AG10803 (cell line): Measurements from ENCODE around the gene MBD3L4.
"Not testable (repeated sequence)": the region's sequence is repeated elsewhere in the genome, so short reads cannot be mapped to it uniquely, and the experiment has no call there.

Experiments used
- DNase-seq: peaks from one replicate; pipeline ENCODE4 v3.0.0; 2010; ENCODE audit warnings: low read depth
- H3K4me3 ChIP-seq: 2 replicates; pipeline ENCODE4 v1.5.1; 2011; ENCODE audit warnings: mild to moderate bottlenecking, low read length, control low read depth
- TF ChIP-seq, protein P1 (sequence below): conservative IDR thresholded peaks from 2 replicates; pipeline ENCODE4 v1.5.1; 2011; ENCODE audit warnings: mild to moderate bottlenecking, low read length, control low read depth, inconsistent platforms

MBD3L4 gene

GRCh38 chr19:7055679-7056078 lies 15.7 kb upstream of the MBD3L4 start:
- DNase-seq, H3K4me3 ChIP-seq: not testable (repeated sequence)

DNA sequence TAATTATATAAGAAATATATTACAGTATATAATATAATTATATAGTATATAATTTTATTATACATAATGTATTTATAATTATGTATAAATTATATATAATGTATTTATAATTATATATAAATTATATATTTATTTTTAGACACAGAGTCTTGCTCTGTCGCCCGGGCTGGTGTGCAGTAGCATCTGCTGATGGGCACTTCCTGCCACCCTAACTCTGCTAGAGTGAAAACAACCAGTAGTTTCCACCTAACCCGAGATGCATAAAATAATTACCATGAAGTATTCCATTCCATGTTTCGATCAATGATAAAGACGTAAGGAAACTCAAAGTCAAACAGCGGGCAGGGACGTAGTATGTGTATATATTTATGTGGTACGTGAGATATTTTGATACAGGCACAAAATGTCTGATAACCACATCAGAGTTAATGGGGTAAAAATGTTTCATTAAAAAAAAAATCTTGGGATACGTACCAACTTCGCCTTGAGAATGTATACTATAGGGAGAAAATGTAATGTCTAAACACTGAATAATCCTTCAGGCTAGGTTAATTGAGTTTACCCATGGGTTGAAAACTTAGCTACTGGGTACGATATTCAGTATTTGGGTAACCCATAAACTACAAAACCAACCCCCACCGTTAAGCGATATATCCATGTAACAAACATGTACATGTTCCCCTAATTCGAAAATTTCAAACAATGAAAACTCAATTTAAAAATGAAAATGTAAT lies 14.8 kb upstream of the MBD3L4 start:
- not testable (repeated sequence) for H3K4me3 ChIP-seq, DNase-seq

DNA sequence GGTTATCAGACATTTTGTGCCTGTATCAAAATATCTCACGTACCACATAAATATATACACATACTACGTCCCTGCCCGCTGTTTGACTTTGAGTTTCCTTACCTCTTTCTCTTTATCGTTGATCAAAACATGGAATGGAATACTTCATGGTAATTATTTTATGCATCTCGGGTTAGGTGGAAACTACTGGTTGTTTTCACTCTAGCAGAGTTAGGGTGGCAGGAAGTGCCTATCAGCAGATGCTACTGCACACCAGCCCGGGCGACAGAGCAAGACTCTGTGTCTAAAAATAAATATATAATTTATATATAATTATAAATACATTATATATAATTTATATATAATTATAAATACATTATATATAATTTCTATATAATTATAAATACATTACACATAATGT lies 12.9 kb upstream of the MBD3L4 start:
- not testable (repeated sequence) for H3K4me3 ChIP-seq, DNase-seq

GRCh38 chr19:7051421-7051820 lies 11.4 kb upstream of the MBD3L4 start:
- H3K4me3 ChIP-seq, DNase-seq: not testable (repeated sequence)

GRCh38 chr19:7049021-7049420 lies 9.0 kb upstream of the MBD3L4 start, which contains the start of gene MBD3L2:
Gene MBD3L2 (plus strand): TSS chr19:7049321. CDS start chr19:7049374, 53 bp downstream.
- not testable (repeated sequence) for DNase-seq, H3K4me3 ChIP-seq

- DNase-seq, H3K4me3 ChIP-seq: not testable (repeated sequence)
Observed at GRCh38 chr19:7041563-7041962, 1.6 kb upstream of the MBD3L4 start.

- not testable (repeated sequence) for DNase-seq
Observed at GRCh38 chr19:7030278-7030677, 9.7 kb downstream of the MBD3L4 start, which contains the start of gene MBD3L5. Gene MBD3L5 (plus strand): TSS chr19:7030578. CDS start chr19:7030612, 34 bp downstream.

GRCh38 chr19:7028790-7029189 lies 11.2 kb downstream of the MBD3L4 start:
- H3K4me3 ChIP-seq, DNase-seq: not testable (repeated sequence)

More at GRCh38 chr19:7030278-7030677, 9.7 kb downstream of the MBD3L4 start, which contains the start of gene MBD3L5:
- H3K4me3 ChIP-seq: not testable (repeated sequence)

GRCh38 chr19:7021331-7021730 lies 18.6 kb downstream of the MBD3L4 start, which contains the start of gene MBD3L2B:
Gene MBD3L2B (minus strand): TSS chr19:7021431. CDS start chr19:7021397, 34 bp downstream.
- H3K4me3 ChIP-seq, DNase-seq: not testable (repeated sequence)

DNA sequence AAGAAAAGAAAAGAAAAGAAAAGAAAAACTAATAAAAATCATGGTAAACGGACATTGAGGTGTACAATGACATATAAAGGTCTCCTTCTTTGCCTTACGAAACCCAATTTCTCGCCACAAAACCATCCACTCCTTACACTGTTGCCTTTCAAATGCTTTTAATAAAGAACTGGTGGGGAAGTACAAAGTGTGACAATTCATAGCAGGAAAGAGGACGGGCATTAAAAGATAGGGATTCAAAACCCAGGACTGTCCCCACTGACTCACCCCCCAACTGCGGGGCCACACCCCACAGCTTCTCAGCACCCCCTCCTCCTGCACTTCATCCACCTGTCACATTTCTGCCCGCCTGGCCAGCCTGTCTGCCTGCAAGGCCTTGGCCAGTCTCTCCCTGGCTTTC lies 21.2 kb downstream of the MBD3L4 start:
- DNase-seq: no peak
- H3K4me3 ChIP-seq: no peak overlapping the region
- TF ChIP-seq, protein P1, sequence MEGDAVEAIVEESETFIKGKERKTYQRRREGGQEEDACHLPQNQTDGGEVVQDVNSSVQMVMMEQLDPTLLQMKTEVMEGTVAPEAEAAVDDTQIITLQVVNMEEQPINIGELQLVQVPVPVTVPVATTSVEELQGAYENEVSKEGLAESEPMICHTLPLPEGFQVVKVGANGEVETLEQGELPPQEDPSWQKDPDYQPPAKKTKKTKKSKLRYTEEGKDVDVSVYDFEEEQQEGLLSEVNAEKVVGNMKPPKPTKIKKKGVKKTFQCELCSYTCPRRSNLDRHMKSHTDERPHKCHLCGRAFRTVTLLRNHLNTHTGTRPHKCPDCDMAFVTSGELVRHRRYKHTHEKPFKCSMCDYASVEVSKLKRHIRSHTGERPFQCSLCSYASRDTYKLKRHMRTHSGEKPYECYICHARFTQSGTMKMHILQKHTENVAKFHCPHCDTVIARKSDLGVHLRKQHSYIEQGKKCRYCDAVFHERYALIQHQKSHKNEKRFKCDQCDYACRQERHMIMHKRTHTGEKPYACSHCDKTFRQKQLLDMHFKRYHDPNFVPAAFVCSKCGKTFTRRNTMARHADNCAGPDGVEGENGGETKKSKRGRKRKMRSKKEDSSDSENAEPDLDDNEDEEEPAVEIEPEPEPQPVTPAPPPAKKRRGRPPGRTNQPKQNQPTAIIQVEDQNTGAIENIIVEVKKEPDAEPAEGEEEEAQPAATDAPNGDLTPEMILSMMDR: no peak

DNA sequence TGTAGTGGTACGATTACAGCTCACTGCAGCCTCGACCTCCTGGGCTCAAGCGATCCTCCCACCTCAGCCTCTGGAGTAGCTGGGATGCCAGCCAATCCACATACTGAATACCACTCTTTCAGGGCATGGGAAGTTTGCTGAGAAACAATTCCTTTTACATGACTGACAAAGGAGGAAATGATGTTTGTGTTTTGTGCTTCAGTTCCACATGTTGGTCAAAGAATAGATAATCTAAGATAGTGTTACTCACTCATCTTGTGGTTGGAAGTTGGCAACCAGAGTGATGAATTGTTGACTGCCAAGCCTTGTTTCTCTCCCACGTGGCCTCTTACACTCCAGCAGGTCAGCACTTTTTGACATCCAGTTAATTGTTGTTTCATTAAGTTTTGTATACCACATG lies 26.3 kb downstream of the MBD3L4 start:
- TF ChIP-seq, protein P1: no peak
- H3K4me3 ChIP-seq: no peak overlapping the region
- peak; percentile 8 for DNase-seq

- no peak overlapping the region for H3K4me3 ChIP-seq
- TF ChIP-seq, protein P1: no peak
- DNase-seq: no peak
Observed at GRCh38 chr19:7010722-7011593, 29.0 kb downstream of the MBD3L4 start.
